Prostate gland (tissue), 2 donors: ENCODE results near the gene NBEA. TPM values are rescaled to one million over a fixed set of nuclear protein-coding genes. Genes with fewer than 3 reads are reported as not detected.
"Not testable (repeated sequence)": the region's sequence is repeated elsewhere in the genome, so short reads cannot be mapped to it uniquely, and the experiment has no call there.

ENCODE experiments used
- DNase-seq: peaks from one replicate; pipeline ENCODE4 v3.0.0-alpha.2; 2019; ENCODE audit warnings: low spot score
- H3K27ac ChIP-seq, 2 donors: fragments of 200-600 bp; sonication (generic); 2 replicates each; pipeline ENCODE4 v1.5.1; 2017 to 2019
- H3K27me3 ChIP-seq: fragments of 200-600 bp; sonication (generic); replicated peaks from 2 replicates; pipeline ENCODE4 v1.5.1; 2019; ENCODE audit not compliant: insufficient read depth
- H3K36me3 ChIP-seq, 2 donors: fragments of 200-600 bp; sonication (generic); 1 replicate in 1 of 2; 2 replicates in 1 of 2; pipeline versions ENCODE4 v1.5.1 to v1.8.1; 2017 to 2019
- H3K4me1 ChIP-seq: fragments of 200-600 bp; sonication (generic); replicated peaks from 2 replicates; pipeline ENCODE4 v1.5.1; 2019
- H3K4me3 ChIP-seq, 2 donors: fragments of 200-600 bp; sonication (generic); 2 replicates each; pipeline ENCODE4 v1.5.1; 2017 to 2019
- H3K9me3 ChIP-seq: fragments of 200-600 bp; sonication (generic); 2 replicates; pipeline ENCODE4 v1.5.1; 2017
- POLR2A ChIP-seq: fragments of 450-650 bp; IDR thresholded peaks from one replicate; pipeline ENCODE4 v1.6.1; 2016; ENCODE audit warnings: antibody characterized with exemption, mild to moderate bottlenecking
- POLR2AphosphoS5 ChIP-seq: sonication (generic); formaldehyde crosslinking; IDR thresholded peaks from one replicate; pipeline ENCODE4 v1.6.1; 2017; ENCODE audit warnings: antibody characterized with exemption
- WGBS: methylation state at CpG from one replicate; pipeline ENCODE4 v1.1.5; 2018; 5-methylcytosine and 5-hydroxymethylcytosine counted together
- intact Hi-C: fragments of 100-400 bp; cut with DNase I; formaldehyde crosslinking; loops from one replicate; pipeline ENCODE4 v1.14.2; 2022
- total RNA-seq, 2 donors: library from RNA; depleted of rRNA; stranded (reverse); fragments of >200 nt; gene quantifications; one replicate each; pipeline ENCODE4 v1.1.0, GENCODE V29; 2016
- TF ChIP-seq, protein P1 (sequence below), 4 experiments: fragments of 200-600 bp in 2 of 4; fragments of 450-650 bp in 2 of 4; sonication (generic) in 2 of 4; IDR thresholded peaks; 1 replicate in 3 of 4; 2 replicates in 1 of 4; pipeline ENCODE4 v1.5.1; 2016 to 2019; ENCODE audit warnings: antibody characterized with exemption in 4 of 4, mild to moderate bottlenecking in 2 of 4, moderate library complexity in 2 of 4

Gene NBEA
- total RNA-seq, 2 donors from 2014 or later: 13.6 to 16.9 TPM

DNA sequence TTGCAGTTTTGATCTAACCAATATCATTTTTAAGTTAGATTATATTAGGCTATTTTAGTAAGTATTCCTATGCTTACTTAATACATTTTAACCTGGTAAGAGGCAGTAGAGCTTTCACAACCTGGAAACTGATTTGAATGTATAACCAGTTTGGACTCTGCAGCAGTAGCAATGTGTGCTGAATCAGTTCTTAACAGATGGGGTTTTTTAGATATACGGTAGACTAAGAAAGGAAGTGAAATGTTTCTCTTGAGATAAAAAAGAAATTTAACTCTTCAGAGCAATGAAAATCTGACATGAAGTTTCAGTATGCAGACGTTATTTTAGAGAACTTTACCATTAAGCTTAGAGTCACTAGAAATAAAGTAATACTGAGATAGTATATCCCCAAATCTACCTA lies 2.7 kb downstream of the NBEA start:
- no peaks in the 10 kb centered on the region for H3K27me3 ChIP-seq
- intact Hi-C loops: no loop called here

DNA sequence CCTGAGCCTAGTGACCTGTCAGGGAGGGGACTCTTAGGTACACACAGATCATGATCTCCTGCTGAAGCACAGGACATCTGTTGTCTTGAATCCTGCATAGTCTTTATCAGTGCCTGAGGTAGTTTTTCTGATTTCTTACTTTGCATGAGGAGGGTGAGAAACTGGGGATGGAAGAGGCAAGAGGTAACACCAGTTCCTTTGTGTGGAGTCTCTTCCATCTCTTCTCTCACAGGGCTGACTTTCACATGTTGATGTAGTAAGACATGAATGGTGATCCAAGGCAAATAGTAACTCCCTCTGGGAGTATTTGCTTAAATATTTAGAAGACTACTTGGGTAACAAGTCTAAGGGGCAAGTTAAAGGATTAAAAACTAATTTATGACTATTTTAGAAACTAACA lies 9.5 kb downstream of the NBEA start:
- TF ChIP-seq POLR2AphosphoS5 (no peak), POLR2A (no peak)
- TF ChIP-seq, protein P1, sequence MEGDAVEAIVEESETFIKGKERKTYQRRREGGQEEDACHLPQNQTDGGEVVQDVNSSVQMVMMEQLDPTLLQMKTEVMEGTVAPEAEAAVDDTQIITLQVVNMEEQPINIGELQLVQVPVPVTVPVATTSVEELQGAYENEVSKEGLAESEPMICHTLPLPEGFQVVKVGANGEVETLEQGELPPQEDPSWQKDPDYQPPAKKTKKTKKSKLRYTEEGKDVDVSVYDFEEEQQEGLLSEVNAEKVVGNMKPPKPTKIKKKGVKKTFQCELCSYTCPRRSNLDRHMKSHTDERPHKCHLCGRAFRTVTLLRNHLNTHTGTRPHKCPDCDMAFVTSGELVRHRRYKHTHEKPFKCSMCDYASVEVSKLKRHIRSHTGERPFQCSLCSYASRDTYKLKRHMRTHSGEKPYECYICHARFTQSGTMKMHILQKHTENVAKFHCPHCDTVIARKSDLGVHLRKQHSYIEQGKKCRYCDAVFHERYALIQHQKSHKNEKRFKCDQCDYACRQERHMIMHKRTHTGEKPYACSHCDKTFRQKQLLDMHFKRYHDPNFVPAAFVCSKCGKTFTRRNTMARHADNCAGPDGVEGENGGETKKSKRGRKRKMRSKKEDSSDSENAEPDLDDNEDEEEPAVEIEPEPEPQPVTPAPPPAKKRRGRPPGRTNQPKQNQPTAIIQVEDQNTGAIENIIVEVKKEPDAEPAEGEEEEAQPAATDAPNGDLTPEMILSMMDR (IDR thresholded peaks at IDR 0.05): no peak
- no peaks in the 10 kb centered on the region for H3K9me3 ChIP-seq
- H3K4me3 ChIP-seq: no peak overlapping the region
- H3K36me3 ChIP-seq: no peaks in the 10 kb centered on the region
- intact Hi-C loops: no loop called here
- no peak for DNase-seq
- H3K27me3 ChIP-seq: no peaks in the 10 kb centered on the region
- H3K4me1 ChIP-seq: no peaks in the 10 kb centered on the region
- no peak overlapping the region for H3K27ac ChIP-seq

More for the DNA sequence above, 2.7 kb downstream of the NBEA start:
- DNase-seq: no peak
- H3K9me3 ChIP-seq: no peaks in the 10 kb centered on the region
- H3K4me1 ChIP-seq: peaks cover 6% of the 10 kb centered on the region
- TF ChIP-seq, protein P1 (IDR thresholded peaks at IDR 0.05): no peak
- no peak overlapping the region for H3K27ac ChIP-seq
- WGBS: 38% methylated on average over 2 of the region's 2 CpGs
- H3K36me3 ChIP-seq: no peaks in the 10 kb centered on the region
- H3K4me3 ChIP-seq: no peak overlapping the region

DNA sequence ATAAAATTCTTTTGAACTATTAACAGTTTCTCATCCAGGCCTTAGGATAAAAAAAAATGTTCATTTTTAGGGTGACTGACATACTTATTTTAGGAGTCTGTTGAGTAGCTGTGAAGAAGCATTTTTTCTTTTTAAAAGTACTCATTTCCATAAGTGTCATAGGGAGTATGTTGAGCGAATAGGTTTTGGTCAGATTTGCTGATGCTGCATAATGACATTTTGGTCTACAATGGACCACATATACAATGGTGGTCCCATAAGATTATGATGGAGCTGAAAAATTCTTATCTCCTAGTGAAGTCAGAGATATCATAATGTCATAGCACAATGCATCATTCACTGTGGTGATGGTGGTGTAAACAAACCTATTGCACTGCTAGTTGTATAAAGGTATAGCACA lies 17.4 kb downstream of the NBEA start:
- TF ChIP-seq, protein P1 (IDR thresholded peaks at IDR 0.05): no peak
- TF ChIP-seq POLR2AphosphoS5 (no peak), POLR2A (no peak)
- Histone ChIP-seq H3K4me1 (no peaks in the 10 kb centered on the region), H3K27ac (no peak overlapping the region), H3K36me3 (no peaks in the 10 kb centered on the region), H3K27me3 (no peaks in the 10 kb centered on the region), H3K9me3 (no peaks in the 10 kb centered on the region), H3K4me3 (no peak overlapping the region)
- no peak for DNase-seq
- 100% methylated on average over 1 of the region's 1 CpG for WGBS
- intact Hi-C loops: no loop called here

DNA sequence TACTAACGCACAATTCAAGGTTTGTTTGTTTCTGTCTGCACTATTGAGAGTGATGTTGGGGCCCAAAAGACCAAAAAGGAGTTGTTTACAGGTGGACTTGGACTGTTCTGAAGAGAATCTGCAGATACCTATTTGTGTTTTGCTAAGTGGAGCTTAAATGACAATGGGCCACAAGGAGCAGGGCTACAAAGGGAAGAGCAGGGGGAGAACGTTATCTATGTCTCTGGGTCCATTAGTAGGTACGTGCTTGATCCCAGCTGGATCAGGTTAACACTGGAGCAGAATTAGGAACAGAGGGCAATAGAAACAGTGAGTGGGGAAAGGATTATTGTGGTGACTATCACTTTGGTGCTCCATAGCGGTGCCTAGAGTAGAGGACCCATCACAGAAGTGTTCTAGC lies 22.5 kb downstream of the NBEA start:
- Histone ChIP-seq H3K9me3 (no peaks in the 10 kb centered on the region), H3K27me3 (no peaks in the 10 kb centered on the region), H3K4me3 (no peak overlapping the region), H3K36me3 (no peaks in the 10 kb centered on the region), H3K4me1 (no peaks in the 10 kb centered on the region), H3K27ac (no peak overlapping the region)
- 90% methylated on average over 4 of the region's 4 CpGs for WGBS
- no peak for DNase-seq
- intact Hi-C loops: no loop called here
- TF ChIP-seq POLR2AphosphoS5: no peak
- no peak for TF ChIP-seq POLR2A
- TF ChIP-seq, protein P1 (IDR thresholded peaks at IDR 0.05): no peak

DNA sequence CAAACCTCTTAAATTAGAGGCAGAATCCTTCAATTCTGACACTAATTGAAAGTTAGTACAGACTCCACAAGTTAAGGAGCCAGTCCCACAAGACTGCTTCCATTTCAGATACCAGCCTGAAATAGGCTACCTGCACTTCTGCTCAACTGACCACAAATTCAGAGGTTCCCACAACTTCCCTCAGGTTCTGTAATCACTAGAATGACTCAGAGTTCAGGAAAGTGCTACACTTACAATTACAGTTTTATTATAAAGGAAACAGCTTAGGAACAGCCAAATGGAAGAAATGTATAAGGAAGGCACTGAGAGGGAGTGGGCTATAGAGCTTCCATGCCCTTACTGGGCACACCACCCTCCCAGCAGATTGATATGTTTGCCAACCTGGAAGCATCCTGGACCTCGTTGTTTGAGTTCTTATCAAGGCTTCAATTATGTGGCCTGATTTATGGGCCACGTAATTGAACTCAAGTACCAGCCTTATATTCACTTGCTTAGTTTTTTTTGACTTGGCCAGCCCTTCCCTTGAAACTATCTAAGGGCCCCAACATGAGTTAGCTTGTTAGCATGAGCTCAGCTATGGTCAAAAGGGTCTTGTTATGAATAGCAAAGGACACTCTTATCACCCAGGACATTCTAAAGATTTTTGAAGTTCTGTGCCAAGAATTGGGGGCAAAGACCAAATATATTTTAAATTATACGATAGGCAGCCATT lies 25.9 kb downstream of the NBEA start:
- no peak for DNase-seq
- H3K4me1 ChIP-seq: no peaks in the 10 kb centered on the region
- no peaks in the 10 kb centered on the region for H3K27me3 ChIP-seq
- intact Hi-C loops: no loop called here
- no peak overlapping the region for H3K4me3 ChIP-seq
- TF ChIP-seq, protein P1 (IDR thresholded peaks at IDR 0.05): no peak
- TF ChIP-seq POLR2AphosphoS5 (no peak), POLR2A (no peak)
- no peak overlapping the region for H3K27ac ChIP-seq
- H3K36me3 ChIP-seq: no peaks in the 10 kb centered on the region
- 57% methylated on average over 3 of the region's 3 CpGs for WGBS
- H3K9me3 ChIP-seq: no peaks in the 10 kb centered on the region

DNA sequence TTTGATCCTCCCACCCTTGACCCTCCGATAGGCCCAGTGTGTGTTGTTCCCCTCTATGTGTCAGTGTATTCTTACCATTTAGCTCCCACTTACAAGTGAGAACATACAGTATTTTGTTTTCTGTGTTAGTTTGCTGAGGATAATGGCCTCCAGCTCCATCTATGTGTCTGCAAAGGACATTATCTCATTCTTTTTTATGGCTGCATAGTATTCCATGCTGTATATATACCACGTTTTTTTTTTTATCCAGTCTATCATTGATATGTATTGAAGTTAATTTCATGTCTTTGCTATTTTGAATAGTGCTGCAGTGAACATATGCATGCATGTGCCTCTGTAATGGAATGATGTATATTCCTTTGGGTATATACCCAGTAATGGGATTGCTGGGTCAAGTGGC lies 27.5 kb downstream of the NBEA start:
- DNase-seq, H3K27ac ChIP-seq, H3K9me3 ChIP-seq, H3K4me1 ChIP-seq, intact Hi-C loops, H3K4me3 ChIP-seq, H3K36me3 ChIP-seq, H3K27me3 ChIP-seq: not testable (repeated sequence)
- 92% methylated on average over 2 of the region's 2 CpGs for WGBS
